HCT116 (cell line): ENCODE measurements around the gene NPFFR1. TPM values are rescaled to one million over a fixed set of nuclear protein-coding genes. Genes with fewer than 3 reads are reported as not detected.

Experiments used
- ATAC-seq: fragments of 200-7000 bp; cut with Tn5 transposase; 2 replicates; pipeline ENCODE4 v1.9.1; 2020; ENCODE audit warnings: mild to moderate bottlenecking, moderate library complexity
- BruUV-seq: library from RNA; stranded (reverse); fragments of 400-500 nt; replicated peaks from 2 replicates; lab custom pipeline; 2021; lab: Mats Ljungman, UMichigan
- CTCF ChIA-PET: fragments of 300-600 bp; sonication (Branson Sonifier 250); formaldehyde crosslinking; loops from one replicate; lab custom pipeline; 2021; ENCODE audit warnings: antibody characterized with exemption; lab: Charles Lee
- POLR2A ChIA-PET: fragments of 300-600, 350-600 bp; sonication (Branson Sonifier 250); formaldehyde crosslinking; loops from one replicate; lab custom pipeline; 2021; ENCODE audit warnings: antibody characterized with exemption; lab: Charles Lee
- RAD21 ChIA-PET, 2 experiments: fragments of 300-600 bp; sonication (Branson Sonifier 250); formaldehyde crosslinking; loops; one replicate each; lab custom pipeline; 2023; ENCODE audit warnings: low total read pairs in 2 of 2; ENCODE audit not compliant: uncharacterized antibody in 2 of 2, unreplicated experiment in 2 of 2, low non-redundant PET in 1 of 2; lab: Charles Lee
- DNase-seq: peaks from one replicate; pipeline ENCODE4 v3.0.0-alpha.2; 2010; ENCODE audit warnings: low read depth, low spot score
- H2AFZ ChIP-seq: fragments of 200-600 bp; shearing (Covaris generic), sonication (generic); 2 replicates; pipeline ENCODE4 v1.6.1; 2017; ENCODE audit warnings: low read depth, mixed run types, mixed read lengths, antibody characterized with exemption, low read length; ENCODE audit not compliant: poor library complexity, severe bottlenecking
- H3K27ac ChIP-seq: 2 replicates; pipeline ENCODE4 v1.5.1; 2012; ENCODE audit warnings: low read depth, low read length
- H3K27me3 ChIP-seq: fragments of 200-600 bp; sonication (generic); 2 replicates; pipeline ENCODE4 v1.6.1; 2016; ENCODE audit warnings: mixed run types, low read length, mixed read lengths; ENCODE audit not compliant: insufficient read depth
- H3K36me3 ChIP-seq, 2 experiments: fragments of 200-500 bp in 1 of 2; fragments of 200-600 bp in 1 of 2; sonication (Bioruptor generic) in 1 of 2; sonication (generic) in 1 of 2; 2 replicates each; pipeline versions ENCODE4 v1.5.1 to v1.6.1; 2014 to 2016; ENCODE audit warnings: low read length in 2 of 2, inconsistent platforms in 1 of 2, mixed read lengths in 1 of 2, mixed run types in 1 of 2; ENCODE audit not compliant: insufficient read depth in 2 of 2, control insufficient read depth in 1 of 2
- H3K4me1 ChIP-seq, 2 experiments: fragments of 200-600 bp in 1 of 2; sonication (generic) in 1 of 2; 2 replicates each; pipeline versions ENCODE4 v1.5.1 to v1.6.1; 2012 to 2017; ENCODE audit warnings: low read length in 2 of 2, inconsistent platforms in 1 of 2, mild to moderate bottlenecking in 1 of 2, mixed read lengths in 1 of 2, mixed run types in 1 of 2, moderate library complexity in 1 of 2; ENCODE audit not compliant: insufficient read depth in 2 of 2, control insufficient read depth in 1 of 2
- H3K4me2 ChIP-seq: fragments of 200-600 bp; sonication (generic); 2 replicates; pipeline ENCODE4 v1.6.1; 2017; ENCODE audit warnings: mixed run types, low read length, mixed read lengths
- H3K4me3 ChIP-seq, 2 experiments: fragments of 200-600 bp in 1 of 2; sonication (generic) in 1 of 2; replicated peaks in 1 of 2; 2 replicates each; pipeline ENCODE4 v1.5.1; 2011 to 2016; ENCODE audit warnings: low read length in 2 of 2, control low read depth in 1 of 2, low read depth in 1 of 2, mild to moderate bottlenecking in 1 of 2, mixed read lengths in 1 of 2, mixed run types in 1 of 2
- H3K79me2 ChIP-seq: fragments of 200-600 bp; sonication (generic); 2 replicates; pipeline ENCODE4 v1.6.1; 2017; ENCODE audit warnings: mild to moderate bottlenecking, mixed run types, low read length, moderate library complexity, mixed read lengths; ENCODE audit not compliant: insufficient read depth
- H3K9ac ChIP-seq: fragments of 200-600 bp; sonication (generic); 2 replicates; pipeline ENCODE4 v1.6.1; 2016; ENCODE audit warnings: low read length, mixed read lengths
- H3K9me2 ChIP-seq: fragments of 200-600 bp; sonication (generic), shearing (Covaris generic); 2 replicates; pipeline ENCODE4 v1.6.1; 2017; ENCODE audit warnings: mixed run types, mild to moderate bottlenecking, moderate library complexity; ENCODE audit not compliant: insufficient read depth
- H3K9me3 ChIP-seq, 2 experiments: fragments of 200-500 bp in 1 of 2; fragments of 200-600 bp in 1 of 2; sonication (Bioruptor generic) in 1 of 2; sonication (generic) in 1 of 2; 2 replicates each; pipeline ENCODE4 v1.6.1; 2014 to 2017; ENCODE audit warnings: low read length in 2 of 2, mixed read lengths in 2 of 2, inconsistent platforms in 1 of 2, low read depth in 1 of 2, mild to moderate bottlenecking in 1 of 2, mixed run types in 1 of 2, moderate library complexity in 1 of 2; ENCODE audit not compliant: control insufficient read depth in 1 of 2, insufficient read depth in 1 of 2
- H4K20me1 ChIP-seq: fragments of 200-600 bp; sonication (generic), shearing (Covaris generic); 2 replicates; pipeline ENCODE4 v1.6.1; 2017; ENCODE audit warnings: mixed run types, mild to moderate bottlenecking, moderate library complexity; ENCODE audit not compliant: insufficient read depth
- CBX3 ChIP-seq: IDR thresholded peaks from 2 replicates; pipeline ENCODE4 v1.6.1; 2012; ENCODE audit warnings: low read depth
- CEBPB ChIP-seq: IDR thresholded peaks from 2 replicates; pipeline ENCODE4 v1.6.1; 2012; ENCODE audit warnings: low read depth
- ELF1 ChIP-seq: IDR thresholded peaks from 2 replicates; pipeline ENCODE4 v1.6.1; 2012; ENCODE audit warnings: low read depth, borderline replicate concordance
- EZH2 ChIP-seq: fragments of 200-600 bp; sonication (generic); IDR thresholded peaks from 2 replicates; pipeline ENCODE4 v1.6.1; 2017; ENCODE audit warnings: antibody characterized with exemption, mixed run types
- EZH2phosphoT487 ChIP-seq: fragments of 200-600 bp; IDR thresholded peaks from 2 replicates; pipeline ENCODE4 v1.6.1; 2018; ENCODE audit warnings: antibody characterized with exemption, borderline replicate concordance
- FOSL1 ChIP-seq: IDR thresholded peaks from 2 replicates; pipeline ENCODE4 v1.6.1; 2012; ENCODE audit warnings: low read depth
- JUND ChIP-seq: IDR thresholded peaks from 2 replicates; pipeline ENCODE4 v1.6.1; 2012
- POLR2A ChIP-seq: IDR thresholded peaks from 2 replicates; pipeline ENCODE4 v1.7.0; 2011; ENCODE audit warnings: borderline replicate concordance; ENCODE audit not compliant: insufficient read depth, insufficient read length; ENCODE audit errors: extremely low read depth
- POLR2AphosphoS5 ChIP-seq: IDR thresholded peaks from 2 replicates; pipeline ENCODE4 v1.6.1; 2011; ENCODE audit warnings: mild to moderate bottlenecking, low read depth, low read length, moderate library complexity
- RAD21 ChIP-seq: IDR thresholded peaks from 2 replicates; pipeline ENCODE4 v1.6.1; 2012; ENCODE audit warnings: low read depth, mild to moderate bottlenecking
- SIN3A ChIP-seq: IDR thresholded peaks from 2 replicates; pipeline ENCODE4 v1.6.1; 2012; ENCODE audit warnings: low read depth
- SRF ChIP-seq: IDR thresholded peaks from 2 replicates; pipeline ENCODE4 v1.6.1; 2012; ENCODE audit warnings: low read depth
- TCF7L2 ChIP-seq: IDR thresholded peaks from 2 replicates; pipeline ENCODE4 v1.7.0; 2011; ENCODE audit warnings: borderline replicate concordance, inconsistent platforms; ENCODE audit not compliant: insufficient read depth, insufficient read length; ENCODE audit errors: extremely low read depth
- ZFX ChIP-seq: fragments of 450-650 bp; IDR thresholded peaks from 2 replicates; pipeline ENCODE4 v1.6.1; 2017
- intact Hi-C: fragments of 100-400 bp; cut with micrococcal nuclease; formaldehyde crosslinking; loops from 2 replicates; pipeline ENCODE4 v1.10.0; 2022
- total RNA-seq: library from RNA; stranded (reverse); gene quantifications from one replicate; pipeline ENCODE4 v1.2.1, GENCODE V29; 2021; ENCODE audit not compliant: unreplicated experiment
- TF ChIP-seq, protein P1 (sequence below): IDR thresholded peaks from 2 replicates; pipeline ENCODE4 v1.6.1; 2012; ENCODE audit warnings: low read depth
- TF ChIP-seq, protein P2 (sequence below): IDR thresholded peaks from 2 replicates; pipeline ENCODE4 v1.6.1; 2012
- TF ChIP-seq, protein P3 (sequence below): IDR thresholded peaks from 2 replicates; pipeline ENCODE4 v1.6.1; 2011; ENCODE audit warnings: mild to moderate bottlenecking, low read length, moderate library complexity; ENCODE audit not compliant: insufficient replicate concordance; ENCODE audit errors: extremely low read depth
- TF ChIP-seq, protein P4 (sequence below): IDR thresholded peaks from 2 replicates; pipeline ENCODE4 v1.6.1; 2012

NPFFR1 gene
- total RNA-seq, 1 experiment from 2014 or later = 0.02 TPM

DNA sequence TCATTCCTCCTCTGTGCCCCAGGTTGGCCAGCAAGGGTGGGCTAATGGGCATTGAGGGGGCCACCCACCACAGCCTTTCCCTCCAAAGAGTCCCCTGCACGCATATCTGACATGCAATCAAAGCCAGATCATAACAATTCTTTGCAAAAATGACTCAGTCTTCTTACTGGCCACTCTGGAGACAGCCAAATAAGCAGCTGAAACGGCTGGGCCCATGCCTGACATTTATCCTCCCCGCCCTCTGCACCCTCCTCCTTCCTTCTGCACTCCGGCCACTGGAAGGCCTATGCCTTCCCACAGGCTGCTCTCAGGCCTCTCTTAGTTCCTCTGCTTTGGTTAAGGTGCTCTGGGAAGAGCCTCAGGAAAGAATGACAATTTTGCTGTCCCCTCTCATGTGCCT, 29.2 kb upstream of the NPFFR1 start (continued):
- no peak for TF ChIP-seq TCF7L2
- no peak for TF ChIP-seq EZH2phosphoT487
- TF ChIP-seq CBX3 = no peak
- TF ChIP-seq, all 23 proteins: peak for 0

DNA sequence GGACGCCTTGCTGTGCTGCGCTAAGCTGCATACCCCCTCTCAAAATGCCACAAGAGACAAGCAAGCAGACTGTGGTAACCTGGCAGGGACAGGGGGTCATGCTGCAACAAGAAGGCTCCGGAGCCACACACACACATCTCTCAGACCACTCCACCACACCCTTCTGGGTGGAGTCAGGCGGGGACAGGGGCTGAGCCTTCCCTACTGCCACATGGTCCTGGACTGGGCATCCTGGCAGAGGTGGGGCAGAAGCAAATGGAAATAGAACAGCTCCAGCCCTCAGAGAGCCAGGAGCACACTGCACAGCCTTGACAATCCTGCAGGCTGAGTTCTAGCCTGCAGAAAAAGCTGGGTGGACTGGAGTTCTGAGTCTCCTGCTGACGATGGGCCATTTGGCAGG, 28.4 kb upstream of the NPFFR1 start:
- Histone ChIP-seq H2AFZ (no peak overlapping the region), H3K36me3 (no peaks in the 10 kb centered on the region), H3K9ac (no peak overlapping the region), H3K27ac (no peak overlapping the region), H3K4me2 (no peak overlapping the region), H3K4me3 (no peak overlapping the region), H3K9me3 (no peaks in the 10 kb centered on the region), H3K79me2 (no peaks in the 10 kb centered on the region), H3K4me1 (no peaks in the 10 kb centered on the region), H3K9me2 (no peaks in the 10 kb centered on the region), H4K20me1 (no peaks in the 10 kb centered on the region), H3K27me3 (no peaks in the 10 kb centered on the region)
- intact Hi-C loops = no loop called here
- RAD21 ChIA-PET = no interaction called here
- BruUV-seq = no TSS peak
- DNase-seq = no peak
- POLR2A ChIA-PET = interaction anchor here (0.6 kb wide), 1 partner anchor 52 kb away, joined by 4 read pairs; no protein-coding TSS in a partner anchor
- ATAC-seq = no peak
- TF ChIP-seq, protein P1, sequence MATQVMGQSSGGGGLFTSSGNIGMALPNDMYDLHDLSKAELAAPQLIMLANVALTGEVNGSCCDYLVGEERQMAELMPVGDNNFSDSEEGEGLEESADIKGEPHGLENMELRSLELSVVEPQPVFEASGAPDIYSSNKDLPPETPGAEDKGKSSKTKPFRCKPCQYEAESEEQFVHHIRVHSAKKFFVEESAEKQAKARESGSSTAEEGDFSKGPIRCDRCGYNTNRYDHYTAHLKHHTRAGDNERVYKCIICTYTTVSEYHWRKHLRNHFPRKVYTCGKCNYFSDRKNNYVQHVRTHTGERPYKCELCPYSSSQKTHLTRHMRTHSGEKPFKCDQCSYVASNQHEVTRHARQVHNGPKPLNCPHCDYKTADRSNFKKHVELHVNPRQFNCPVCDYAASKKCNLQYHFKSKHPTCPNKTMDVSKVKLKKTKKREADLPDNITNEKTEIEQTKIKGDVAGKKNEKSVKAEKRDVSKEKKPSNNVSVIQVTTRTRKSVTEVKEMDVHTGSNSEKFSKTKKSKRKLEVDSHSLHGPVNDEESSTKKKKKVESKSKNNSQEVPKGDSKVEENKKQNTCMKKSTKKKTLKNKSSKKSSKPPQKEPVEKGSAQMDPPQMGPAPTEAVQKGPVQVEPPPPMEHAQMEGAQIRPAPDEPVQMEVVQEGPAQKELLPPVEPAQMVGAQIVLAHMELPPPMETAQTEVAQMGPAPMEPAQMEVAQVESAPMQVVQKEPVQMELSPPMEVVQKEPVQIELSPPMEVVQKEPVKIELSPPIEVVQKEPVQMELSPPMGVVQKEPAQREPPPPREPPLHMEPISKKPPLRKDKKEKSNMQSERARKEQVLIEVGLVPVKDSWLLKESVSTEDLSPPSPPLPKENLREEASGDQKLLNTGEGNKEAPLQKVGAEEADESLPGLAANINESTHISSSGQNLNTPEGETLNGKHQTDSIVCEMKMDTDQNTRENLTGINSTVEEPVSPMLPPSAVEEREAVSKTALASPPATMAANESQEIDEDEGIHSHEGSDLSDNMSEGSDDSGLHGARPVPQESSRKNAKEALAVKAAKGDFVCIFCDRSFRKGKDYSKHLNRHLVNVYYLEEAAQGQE = no peak
- no peak for TF ChIP-seq SRF
- no peak for TF ChIP-seq CEBPB
- TF ChIP-seq, protein P2, sequence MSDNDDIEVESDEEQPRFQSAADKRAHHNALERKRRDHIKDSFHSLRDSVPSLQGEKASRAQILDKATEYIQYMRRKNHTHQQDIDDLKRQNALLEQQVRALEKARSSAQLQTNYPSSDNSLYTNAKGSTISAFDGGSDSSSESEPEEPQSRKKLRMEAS = no peak
- TF ChIP-seq CBX3 = no peak
- TF ChIP-seq, protein P3, sequence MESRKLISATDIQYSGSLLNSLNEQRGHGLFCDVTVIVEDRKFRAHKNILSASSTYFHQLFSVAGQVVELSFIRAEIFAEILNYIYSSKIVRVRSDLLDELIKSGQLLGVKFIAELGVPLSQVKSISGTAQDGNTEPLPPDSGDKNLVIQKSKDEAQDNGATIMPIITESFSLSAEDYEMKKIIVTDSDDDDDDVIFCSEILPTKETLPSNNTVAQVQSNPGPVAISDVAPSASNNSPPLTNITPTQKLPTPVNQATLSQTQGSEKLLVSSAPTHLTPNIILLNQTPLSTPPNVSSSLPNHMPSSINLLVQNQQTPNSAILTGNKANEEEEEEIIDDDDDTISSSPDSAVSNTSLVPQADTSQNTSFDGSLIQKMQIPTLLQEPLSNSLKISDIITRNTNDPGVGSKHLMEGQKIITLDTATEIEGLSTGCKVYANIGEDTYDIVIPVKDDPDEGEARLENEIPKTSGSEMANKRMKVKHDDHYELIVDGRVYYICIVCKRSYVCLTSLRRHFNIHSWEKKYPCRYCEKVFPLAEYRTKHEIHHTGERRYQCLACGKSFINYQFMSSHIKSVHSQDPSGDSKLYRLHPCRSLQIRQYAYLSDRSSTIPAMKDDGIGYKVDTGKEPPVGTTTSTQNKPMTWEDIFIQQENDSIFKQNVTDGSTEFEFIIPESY = no peak
- no peak for TF ChIP-seq POLR2A
- TF ChIP-seq SIN3A = no peak
- TF ChIP-seq POLR2AphosphoS5 = no peak
- TF ChIP-seq, protein P4, sequence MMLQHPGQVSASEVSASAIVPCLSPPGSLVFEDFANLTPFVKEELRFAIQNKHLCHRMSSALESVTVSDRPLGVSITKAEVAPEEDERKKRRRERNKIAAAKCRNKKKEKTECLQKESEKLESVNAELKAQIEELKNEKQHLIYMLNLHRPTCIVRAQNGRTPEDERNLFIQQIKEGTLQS = no peak
- TF ChIP-seq ZFX = no peak
- no peak for TF ChIP-seq JUND
- no peak for TF ChIP-seq EZH2phosphoT487
- no peak for TF ChIP-seq ELF1
- TF ChIP-seq FOSL1 = no peak
- no peak for TF ChIP-seq EZH2
- TF ChIP-seq RAD21 = no peak
- TF ChIP-seq TCF7L2 = no peak
- CTCF ChIA-PET = no interaction called here
